GM19438 (cell line): Measurements from ENCODE around the gene FAU.
"Not testable (repeated sequence)": the region's sequence is repeated elsewhere in the genome, so short reads cannot be mapped to it uniquely, and the experiment has no call there.

Source experiments
- ATAC-seq: cut with Tn5 transposase; IDR thresholded peaks from one replicate; pipeline ENCODE4 v1.9.1; 2021; ENCODE audit warnings: low read depth; ENCODE audit not compliant: unreplicated experiment

The FAU gene

DNA sequence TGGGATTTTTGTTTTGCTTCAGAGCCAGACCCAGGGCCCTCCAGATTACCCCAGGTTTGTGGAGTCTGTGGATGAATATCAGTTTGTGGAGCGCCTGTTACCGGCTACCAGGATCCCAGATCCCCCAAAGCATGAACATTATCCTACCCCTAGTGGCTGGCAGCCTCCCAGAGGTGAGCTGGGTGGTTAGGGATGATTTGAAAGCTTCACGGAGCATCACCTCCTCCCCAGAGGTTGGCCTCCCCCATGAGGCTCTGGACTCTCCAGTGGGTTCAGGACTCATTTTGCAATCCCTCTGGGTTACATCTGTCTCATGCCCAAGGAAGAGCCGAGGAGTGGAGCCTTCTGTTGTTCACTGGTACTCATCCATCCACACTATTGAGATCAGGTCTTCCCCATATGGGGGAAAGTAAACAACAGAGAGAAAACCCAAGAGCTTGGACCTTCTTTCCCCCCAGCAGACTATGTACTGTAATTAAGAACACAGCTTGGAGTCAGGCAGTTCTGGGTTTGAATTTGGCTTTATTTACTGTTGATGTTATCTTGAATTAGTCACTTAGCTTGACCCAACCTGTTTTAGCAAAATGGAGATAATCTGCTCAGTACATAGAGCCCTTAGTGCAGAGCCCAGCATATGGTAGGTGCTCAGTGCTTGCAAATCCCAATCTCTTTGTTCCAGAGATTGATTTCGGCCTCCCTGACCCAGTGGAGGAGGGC, 2.7 kb upstream of the FAU start:
- no peak for ATAC-seq

DNA sequence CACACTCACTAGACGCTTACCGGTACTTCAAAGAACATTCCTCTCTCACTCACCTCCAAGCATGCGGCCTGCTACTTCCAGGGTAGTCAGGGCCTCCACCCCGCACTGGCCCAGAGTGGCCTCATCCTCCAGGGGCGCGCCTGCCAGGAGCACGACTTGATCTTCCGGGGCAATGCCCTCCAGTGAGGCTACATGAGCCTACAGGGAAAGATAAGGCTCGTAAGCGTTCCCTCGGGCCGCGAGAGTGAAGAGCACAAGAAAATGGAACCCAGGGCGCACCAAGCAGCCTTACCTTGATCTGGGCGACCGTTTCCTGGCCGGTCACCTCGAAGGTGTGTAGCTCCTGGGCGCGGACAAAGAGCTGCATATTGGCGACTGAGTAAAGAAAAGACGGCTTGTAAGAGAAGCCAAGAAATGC, 478 bp downstream of the FAU start:
- ATAC-seq = no peak

DNA sequence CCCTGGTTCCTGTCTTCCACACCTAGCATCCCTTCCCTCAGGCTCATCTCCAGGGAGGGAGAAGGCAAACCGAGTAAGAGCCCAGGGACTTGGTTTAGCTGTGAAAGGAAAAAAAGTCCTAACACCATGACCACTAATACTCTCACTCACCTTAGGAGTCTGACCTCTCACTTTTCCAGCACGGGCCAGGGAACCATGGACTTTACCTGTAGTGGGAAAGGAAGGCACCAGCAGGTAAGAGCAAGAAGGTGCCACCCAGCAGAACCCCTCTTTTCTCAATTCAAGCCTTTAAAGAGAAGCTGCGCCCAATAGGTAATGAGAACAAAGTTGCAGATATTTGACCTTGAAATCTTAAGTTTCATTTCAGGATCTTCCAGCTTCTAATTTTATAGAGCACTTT, 1.1 kb downstream of the FAU start:
- ATAC-seq = no peak

DNA sequence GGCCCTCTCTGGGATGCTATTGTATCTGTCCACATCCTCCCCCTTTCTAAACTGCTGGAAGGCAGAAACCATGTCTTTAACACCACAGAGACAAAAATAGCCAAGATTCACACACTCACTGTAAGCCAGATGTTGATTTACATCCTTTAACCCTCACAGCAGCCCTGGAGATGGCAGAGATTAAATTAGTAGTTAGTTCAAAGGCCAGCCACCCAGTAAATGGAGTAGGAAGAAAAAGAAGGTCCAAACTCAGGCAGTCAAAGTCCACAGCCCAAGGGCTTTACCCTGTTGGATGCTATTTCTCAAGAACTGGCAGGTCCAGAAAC, 2.3 kb downstream of the FAU start:
- no peak for ATAC-seq

DNA sequence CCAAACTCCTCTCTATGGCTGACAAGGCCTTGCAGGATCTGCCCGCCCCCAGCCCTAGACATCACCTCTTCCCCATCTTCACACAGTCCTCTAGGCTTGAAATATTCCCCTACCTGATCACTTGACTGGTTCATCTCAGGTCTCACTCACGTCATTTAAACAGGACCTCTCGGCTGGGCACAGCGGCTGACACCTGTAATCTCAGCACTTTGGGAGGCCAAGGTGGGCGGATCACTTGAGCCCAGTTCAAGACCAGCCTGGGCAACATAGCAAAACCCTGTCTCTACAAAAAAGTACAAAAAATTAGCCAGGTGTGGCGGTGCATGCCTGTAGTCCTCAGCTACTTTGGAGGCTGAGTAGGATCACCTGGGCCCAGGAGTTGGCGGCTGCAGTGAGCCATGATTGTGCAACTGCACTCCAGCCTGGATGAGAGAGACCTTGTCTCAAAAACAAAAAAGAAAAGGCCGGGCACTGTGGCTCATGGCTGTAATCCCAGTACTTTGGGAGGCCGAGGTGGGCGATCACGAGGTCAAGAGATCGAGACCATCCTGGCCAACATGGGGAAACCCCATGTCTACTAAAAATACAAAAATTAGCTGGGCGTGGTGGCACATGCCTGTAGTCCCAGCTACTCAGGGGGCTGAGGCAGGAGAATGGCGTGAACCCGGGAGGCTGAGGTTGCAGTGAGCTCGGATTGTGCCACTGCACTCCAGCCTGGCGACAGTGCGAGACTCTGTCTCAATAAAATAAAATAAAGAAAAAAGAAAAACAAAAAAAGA, 2.9 kb downstream of the FAU start:
- ATAC-seq = not testable (repeated sequence)

DNA sequence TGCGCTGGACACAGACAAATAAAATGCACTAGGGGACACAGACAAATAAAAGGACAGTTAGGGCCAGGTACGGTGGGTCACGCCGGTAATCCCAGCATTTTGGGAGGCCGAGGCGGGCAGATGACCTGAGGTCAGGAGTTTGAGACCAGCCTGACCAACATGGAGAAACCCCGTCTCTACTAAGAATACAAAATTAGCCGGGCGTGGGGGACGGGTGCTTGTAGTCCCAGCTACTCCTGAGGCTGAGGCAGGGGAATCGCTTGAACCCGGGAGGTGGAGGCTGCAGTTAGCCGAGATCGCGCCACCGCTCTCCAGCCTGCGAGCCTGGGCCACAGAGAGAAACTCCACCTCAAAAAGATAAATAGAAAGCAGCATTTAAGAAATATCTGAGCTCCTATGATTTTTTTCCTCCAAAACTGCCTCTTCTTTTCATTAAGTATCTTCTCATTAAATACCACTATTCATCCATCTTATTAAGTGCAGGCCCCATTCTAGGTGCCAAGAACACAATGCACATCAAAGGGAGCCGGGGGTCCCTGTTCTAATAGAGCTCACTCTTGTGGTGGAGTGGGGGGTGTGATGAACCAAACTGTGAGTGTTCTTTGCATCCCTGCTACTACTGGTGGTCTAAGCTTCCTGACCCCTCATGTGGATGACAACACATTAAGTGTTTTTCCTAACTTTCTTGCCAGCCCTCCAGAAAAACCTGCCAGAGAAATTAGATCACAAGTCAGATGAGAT, 3.7 kb downstream of the FAU start:
- no peak for ATAC-seq

DNA sequence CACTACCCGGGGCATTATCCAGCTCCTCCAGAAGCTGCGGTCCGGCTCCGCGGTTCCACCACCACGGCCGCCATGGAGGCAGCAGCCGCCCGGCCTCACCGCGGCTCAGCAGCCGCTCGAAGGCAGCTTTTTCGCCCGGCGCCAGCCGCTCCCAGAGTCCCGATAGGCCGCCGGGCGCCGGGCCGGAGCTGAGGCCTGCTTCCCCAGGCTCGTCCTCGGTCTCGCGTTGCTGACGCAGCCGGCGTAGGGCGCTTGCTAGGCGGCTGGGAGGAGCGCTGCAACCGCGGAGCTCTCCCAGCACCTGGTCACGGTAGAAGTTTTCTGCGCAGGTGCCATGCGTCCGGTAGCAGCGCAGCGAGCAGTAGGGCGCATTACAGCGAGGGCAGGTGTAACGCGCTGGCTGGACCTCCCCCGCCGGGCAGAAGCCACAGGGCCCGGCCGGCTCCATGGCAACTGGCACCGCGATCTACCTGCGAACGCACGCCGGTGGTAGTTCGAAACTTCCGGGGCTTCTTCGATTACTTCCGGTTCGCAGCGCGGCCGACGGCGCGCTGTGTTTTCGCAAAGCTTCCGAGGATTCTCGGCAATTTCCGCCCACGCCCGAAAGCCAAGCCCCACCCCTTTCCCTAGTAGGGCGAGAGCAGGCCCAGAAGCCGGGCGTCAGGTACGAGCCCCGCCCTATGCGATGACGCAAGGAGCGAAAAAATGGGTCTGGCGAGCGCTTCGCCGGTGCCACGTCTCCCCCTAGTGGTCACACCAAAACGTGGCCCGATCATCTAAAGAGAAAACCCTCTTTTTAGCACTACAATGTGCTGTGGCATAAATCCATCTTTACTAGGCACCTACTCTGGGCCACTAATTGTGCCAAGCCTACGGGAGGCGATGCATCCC, 4.5 kb downstream of the FAU start, which contains the start of gene ZNHIT2:
Gene ZNHIT2, minus strand, starts transcription at position 496 of the 891 bp plus-strand sequence. Its CDS starts 48 bp downstream, at position 448.
- peak; percentile 50 for ATAC-seq

DNA sequence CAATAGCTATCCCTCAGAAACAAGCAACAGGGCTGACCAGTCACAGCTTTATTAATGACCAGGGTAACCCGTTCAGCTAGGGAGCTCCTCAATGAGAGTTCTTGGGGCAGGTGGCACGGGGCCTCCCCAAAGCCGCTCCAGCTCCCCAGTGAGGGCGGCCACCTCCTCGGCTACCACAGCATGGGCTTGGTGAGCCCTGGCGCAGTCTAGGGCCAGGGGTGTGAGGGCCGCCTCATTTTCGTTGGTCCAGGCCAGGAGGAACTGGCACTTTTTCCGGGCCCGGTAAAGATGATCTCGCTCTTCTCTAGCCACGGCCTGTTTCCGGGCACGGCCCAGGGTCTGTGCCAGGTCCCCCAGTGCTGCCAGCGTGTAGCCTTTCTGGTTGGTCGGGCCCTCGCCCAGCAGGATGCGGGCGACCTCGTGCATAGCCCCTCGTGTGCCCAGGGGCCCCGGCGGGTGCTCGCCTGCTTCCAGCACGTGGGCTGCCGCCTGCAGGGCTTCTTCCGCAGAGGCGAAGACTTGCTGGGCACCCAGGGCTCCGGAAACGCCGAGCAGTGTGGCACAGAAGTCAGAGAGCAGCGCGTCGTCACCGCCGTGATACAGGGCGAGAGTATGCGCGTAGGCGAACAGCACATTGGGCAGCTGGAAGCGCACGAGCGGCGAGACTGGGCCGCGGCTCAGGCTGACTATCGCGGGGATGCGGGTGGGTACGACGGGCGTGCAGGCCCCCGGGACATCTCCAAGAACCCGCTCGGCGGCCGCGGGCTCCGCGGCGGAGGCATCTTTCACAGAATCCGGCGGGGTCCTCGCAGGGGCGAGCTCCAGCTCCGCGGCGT, 5.3 kb downstream of the FAU start:
- ATAC-seq = no peak

DNA sequence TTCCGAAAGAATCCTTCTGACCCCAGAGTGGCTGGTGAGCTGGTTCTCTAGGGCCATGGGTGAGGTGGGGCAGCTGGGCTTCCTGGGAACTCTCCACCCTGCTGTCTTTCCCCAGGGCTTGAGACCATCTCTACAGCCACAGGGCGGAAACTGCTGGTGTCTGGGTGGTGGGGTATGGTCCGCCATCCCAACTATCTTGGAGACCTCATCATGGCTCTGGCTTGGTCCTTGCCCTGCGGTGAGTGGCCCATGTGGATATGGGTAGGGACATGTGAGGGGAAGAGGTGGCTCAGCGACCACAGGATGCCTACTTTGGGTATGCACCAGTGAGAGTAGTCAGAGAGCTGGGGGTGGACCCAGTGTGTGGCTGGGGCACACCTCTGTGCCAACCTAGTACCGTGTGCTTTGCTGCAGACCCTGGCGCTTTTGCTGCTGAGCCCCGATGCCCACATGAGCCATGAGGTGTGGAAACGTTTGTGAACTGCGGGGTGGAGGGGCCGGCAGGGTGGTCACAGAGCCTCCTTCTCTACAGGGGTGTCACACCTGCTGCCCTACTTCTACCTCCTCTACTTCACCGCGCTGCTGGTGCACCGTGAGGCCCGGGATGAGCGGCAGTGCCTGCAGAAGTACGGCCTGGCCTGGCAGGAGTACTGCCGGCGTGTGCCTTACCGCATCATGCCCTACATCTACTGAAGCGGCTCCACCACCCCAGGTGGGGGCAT, 6.4 kb downstream of the FAU start:
- no peak for ATAC-seq

DNA sequence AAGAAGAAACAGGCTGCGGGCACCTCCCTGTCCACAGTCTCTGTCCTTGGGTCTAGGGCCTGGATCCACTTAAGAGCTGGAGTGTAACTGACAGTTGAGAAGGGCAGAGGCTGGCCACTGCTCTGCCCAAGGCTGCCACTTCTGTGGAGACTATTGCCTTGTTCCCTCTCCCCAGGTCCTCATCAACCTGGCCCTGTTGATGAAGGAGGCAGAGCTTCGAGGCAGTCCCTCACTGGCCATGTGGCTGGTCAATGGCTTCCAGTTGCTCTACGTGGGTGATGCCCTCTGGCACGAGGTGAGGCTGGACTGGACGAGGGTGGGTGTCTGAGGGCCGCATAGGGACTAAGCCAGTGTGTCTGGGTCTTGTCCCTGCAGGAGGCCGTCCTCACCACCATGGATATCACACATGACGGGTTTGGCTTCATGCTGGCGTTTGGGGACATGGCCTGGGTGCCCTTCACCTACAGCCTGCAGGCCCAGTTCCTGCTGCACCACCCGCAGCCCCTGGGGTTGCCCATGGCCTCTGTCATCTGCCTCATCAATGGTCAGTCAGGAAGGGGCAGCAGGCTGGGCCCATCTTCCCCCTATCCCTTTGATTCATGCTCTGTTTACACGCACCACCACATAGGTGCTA, 7.3 kb downstream of the FAU start:
- no peak for ATAC-seq

DNA sequence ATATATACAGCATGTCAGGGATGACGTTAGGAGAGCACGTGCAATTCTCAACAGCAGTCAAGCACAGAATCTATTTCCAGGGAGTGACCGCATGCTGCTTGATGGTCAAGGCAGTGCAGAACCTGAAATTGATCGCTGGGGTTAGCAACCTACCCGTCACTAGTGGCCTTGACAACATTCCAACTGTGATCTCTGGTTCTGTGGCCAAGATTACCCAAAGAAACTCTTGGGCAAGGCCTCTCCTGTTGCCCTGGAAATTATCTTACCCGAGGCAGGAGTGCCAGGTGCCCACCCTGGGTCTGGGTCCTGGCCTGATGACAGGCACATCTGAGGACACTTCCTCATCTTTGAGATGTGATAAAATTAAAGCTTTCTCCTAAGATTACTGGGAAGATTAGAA, 8.1 kb downstream of the FAU start:
- ATAC-seq = no peak

DNA sequence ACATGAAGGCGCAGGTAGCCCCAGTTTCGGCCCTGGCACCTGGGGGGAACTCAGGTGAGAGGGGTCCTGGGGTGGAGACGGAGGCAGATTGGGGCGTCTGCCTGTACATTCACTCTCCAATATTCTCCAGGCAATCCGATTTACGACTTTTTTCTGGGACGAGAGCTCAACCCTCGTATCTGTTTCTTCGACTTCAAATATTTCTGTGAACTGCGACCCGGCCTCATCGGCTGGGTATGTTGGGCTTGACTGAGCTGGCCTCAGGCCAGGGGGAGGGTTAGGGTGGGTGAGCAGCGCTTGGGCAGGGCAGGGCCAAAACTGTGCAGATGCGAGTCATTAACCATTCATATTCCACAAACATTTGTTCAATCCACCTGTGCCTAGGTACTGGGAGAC, 8.6 kb downstream of the FAU start:
- ATAC-seq = no peak

DNA sequence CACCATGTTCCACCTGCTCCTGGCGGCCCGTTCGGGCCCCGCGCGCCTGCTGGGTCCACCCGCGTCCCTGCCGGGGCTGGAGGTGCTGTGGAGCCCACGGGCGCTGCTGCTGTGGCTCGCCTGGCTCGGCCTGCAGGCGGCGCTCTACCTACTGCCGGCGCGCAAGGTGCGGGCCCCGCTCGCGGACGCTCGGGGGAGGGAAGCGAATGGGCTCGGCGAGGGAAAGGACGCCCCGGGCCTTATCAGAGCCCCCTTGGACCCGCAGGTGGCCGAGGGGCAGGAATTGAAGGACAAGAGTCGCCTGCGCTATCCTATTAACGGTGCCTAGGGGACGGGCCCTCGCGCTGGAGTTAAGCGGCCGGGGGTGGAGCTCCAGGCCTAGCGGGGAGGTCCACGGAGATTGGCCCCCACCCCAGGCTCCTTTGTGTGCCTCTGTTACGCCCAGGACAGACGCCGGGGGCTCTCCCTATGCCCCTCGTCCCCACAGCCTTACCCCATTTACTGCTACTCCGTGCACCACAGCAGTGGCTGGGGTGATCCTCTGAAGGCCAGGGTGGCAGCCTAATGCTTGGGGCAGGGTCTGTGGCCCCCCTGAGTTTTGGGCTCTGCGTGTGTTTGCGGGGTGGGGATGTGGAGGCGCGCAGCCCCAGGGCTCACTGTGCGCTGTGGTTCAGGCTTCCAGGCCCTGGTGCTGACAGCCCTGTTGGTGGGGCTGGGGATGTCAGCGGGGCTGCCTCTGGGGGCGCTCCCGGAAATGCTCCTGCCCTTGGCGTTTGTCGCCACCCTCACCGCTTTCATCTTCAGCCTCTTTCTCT, 9.2 kb downstream of the FAU start:
- no peak for ATAC-seq

DNA sequence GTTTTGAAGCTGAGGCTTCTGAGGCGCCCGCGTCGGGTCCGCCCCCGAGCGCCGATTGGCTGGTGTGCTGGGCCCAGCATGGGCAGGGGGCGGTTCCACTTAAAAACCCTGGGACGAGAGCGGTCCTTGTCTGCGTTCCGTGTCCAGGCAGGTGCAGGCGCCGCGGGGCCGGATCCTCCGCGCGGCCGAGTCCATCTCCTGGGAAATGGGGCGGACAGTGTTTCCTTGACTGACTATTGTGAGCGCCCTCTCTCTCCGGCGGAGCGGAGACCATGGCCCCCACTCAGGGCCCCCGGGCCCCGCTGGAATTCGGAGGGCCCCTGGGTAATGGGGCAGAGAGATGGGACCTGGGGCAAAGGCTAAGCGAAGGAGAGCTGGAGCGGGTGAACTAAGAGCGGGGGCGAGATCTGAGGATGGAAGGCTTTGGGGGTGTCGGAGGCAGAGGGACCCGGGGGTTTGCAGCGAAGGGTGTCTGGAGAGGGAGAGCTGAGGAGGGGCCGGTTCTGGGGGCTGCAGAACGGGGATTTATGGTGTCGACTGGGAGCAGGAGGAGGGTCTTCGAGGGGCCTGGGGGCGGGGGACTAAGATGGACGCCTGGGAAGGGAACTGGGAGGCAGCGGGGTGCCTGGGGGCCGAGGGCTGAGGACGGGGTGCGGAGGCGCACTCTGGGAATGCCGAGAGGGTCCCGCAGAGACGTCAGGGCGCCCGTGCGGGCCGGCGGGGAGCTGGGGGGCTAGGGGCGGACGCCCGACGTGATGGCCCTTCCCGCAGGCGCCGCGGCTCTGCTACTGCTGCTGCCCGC, 10.0 kb downstream of the FAU start, which contains the start of gene TM7SF2:
Gene TM7SF2, plus strand, starts transcription at position 129 of the 802 bp plus-strand sequence. Its CDS starts 144 bp downstream, at position 273.
- peak; percentile 54 for ATAC-seq

DNA sequence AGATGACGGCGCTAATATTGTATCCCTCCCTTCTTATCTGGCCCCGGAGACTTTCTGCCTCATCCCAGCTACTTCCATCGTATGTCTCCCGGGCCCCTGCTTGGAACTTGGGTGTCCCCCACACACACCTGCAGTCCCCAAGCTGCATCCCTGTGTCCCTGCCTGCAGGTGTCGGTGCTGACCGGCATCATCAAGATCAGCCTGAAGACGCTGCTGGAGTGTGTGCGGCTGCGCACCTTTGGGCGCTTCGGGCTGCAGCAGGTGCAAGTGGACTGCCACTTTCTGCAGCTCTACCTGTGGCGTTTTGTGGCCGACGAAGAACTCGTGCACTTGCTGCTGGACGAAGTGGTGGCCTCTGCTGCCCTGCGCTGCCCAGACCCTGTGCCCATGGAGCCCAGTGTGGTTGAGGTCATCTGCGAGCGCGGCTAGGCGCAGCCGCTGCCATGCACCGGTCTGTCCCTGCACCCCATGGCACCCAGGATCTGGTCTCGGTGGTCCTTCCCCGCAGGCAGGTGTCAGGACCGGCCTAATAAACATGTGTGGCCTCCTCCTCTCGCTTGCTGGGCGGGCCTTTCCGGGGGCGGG, 10.7 kb downstream of the FAU start:
- no peak for ATAC-seq

DNA sequence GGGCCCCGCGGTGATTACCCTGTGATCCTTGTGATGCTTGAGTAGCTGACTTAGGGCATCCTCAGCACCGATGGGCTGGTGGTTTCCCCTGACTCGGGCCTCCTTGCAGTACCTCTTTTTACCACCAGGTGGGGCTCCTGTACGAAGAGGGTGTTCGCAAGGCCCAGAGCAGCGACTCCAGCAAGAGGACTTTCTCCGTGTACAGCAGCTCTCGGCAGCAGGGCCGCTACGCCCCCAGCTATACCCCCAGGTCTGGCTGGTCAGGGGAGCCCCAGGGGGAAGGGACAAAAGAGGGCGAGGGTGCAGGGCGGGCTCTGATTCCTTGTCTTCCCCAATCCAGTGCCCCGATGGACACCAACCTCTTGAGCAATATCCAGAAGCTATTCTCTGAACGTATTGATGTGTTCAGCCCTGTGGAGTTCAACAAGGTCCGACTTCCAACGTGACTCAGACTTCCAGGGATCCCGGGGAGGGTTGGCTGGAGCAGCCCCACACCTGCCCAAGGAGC, 11.5 kb downstream of the FAU start:
- ATAC-seq = no peak
